ENCODE data around the gene KCNQ5. TPM values are rescaled to one million over a fixed set of nuclear protein-coding genes. Genes with fewer than 3 reads are reported as not detected.

Gene KCNQ5
- total RNA-seq, 4 donors from 2014 or later: 0.96 to 3.4 (median 1.5) TPM

DNA sequence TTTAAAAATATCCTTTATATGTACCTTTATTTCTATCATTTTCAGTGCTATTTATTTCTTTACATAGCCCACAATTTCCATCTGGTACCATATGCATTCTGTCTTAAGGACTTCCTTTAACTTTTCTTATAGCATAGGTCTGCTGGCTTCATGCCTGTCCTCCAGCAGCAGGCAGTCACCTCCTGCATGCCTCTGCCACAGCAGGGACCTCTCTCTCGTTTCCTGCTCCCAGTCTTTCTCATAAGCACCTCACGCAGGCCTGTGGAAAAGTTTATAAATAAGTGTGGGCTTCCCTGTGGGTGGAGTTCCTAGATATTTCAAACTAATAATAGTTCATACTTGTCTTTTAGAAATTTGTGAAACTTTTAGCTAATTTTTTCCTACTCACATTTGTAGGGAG, 133.9 kb downstream of the KCNQ5 start:
- 50% methylated on average over 2 of the region's 2 CpGs for WGBS, 2 donors (ENCODE audit: low coverage in 1 of 2)
- H3K4me1 ChIP-seq: peaks cover 0 to 18% (median 5%) of the 10 kb centered on the region in 3 donors

DNA sequence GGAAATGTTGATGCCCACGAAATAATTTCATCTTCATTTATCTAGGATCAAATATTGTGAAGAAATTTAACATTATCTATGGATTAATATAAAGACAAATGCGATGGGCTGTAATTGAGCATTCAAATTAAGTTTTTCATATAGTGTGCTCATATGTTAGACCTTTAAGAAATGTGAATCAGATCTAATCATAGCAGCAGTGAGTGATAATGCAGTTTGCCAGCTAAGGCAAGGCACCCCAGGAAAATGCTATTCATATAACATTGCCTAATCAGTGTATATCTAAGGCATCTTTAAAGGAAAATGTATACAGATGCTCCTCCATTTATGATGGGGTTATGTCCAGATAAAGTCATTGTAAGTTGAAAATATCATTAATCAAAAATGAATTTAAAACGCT, 135.2 kb downstream of the KCNQ5 start:
- H3K36me3 ChIP-seq: no peaks in the 10 kb centered on the region
- ATAC-seq: no peak
- H3K9me3 ChIP-seq: no peaks in the 10 kb centered on the region
- no peaks in the 10 kb centered on the region for H3K27me3 ChIP-seq
- H3K4me1 ChIP-seq: peaks cover 0 to 24% (median 5%) of the 10 kb centered on the region in 3 donors
- H3K4me3 ChIP-seq: no peak overlapping the region
- TF ChIP-seq, protein P1, sequence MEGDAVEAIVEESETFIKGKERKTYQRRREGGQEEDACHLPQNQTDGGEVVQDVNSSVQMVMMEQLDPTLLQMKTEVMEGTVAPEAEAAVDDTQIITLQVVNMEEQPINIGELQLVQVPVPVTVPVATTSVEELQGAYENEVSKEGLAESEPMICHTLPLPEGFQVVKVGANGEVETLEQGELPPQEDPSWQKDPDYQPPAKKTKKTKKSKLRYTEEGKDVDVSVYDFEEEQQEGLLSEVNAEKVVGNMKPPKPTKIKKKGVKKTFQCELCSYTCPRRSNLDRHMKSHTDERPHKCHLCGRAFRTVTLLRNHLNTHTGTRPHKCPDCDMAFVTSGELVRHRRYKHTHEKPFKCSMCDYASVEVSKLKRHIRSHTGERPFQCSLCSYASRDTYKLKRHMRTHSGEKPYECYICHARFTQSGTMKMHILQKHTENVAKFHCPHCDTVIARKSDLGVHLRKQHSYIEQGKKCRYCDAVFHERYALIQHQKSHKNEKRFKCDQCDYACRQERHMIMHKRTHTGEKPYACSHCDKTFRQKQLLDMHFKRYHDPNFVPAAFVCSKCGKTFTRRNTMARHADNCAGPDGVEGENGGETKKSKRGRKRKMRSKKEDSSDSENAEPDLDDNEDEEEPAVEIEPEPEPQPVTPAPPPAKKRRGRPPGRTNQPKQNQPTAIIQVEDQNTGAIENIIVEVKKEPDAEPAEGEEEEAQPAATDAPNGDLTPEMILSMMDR (IDR thresholded peaks at IDR 0.05): no peak
- TF ChIP-seq EP300 (IDR thresholded peaks at IDR 0.05): no peak
- TF ChIP-seq POLR2A (IDR thresholded peaks at IDR 0.05): no peak
- TF ChIP-seq POLR2AphosphoS5 (IDR thresholded peaks at IDR 0.05): no peak
- H3K27ac ChIP-seq: no peak overlapping the region
- WGBS, 2 donors (ENCODE audit: low coverage in 1 of 2): 91 to 92% methylated on average over 3 of the region's 3 CpGs

More for the DNA sequence above, 133.9 kb downstream of the KCNQ5 start:
- TF ChIP-seq POLR2AphosphoS5 (IDR thresholded peaks at IDR 0.05) (no peak), POLR2A (IDR thresholded peaks at IDR 0.05) (no peak), EP300 (IDR thresholded peaks at IDR 0.05) (no peak)
- TF ChIP-seq, protein P1 (IDR thresholded peaks at IDR 0.05): no peak
- H3K36me3 ChIP-seq: no peaks in the 10 kb centered on the region
- no peaks in the 10 kb centered on the region for H3K9me3 ChIP-seq
- ATAC-seq: no peak
- H3K4me3 ChIP-seq: no peak overlapping the region
- H3K27me3 ChIP-seq: no peaks in the 10 kb centered on the region
- no peak overlapping the region for H3K27ac ChIP-seq

DNA sequence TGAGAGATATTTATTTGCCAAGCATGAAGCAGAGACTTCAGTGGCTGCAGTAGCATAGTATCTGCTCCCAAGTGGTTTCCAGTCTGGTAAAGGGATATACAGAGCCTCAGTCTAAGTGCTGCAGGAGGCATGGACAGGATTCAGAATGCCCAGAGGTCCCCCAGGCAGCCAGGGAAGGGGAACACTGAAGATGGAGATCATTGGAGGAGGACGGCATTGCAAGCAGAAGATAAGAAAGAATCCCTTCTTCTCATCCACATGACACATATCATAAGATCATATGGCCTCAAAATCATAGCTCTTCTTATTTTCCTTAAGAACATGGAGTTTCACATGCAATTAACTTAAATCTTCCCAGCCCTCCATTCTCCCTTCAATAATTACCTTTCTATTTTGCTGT, 136.1 kb downstream of the KCNQ5 start:
- TF ChIP-seq EP300 (IDR thresholded peaks at IDR 0.05): no peak
- no peak for TF ChIP-seq POLR2AphosphoS5 (IDR thresholded peaks at IDR 0.05)
- no peak for TF ChIP-seq POLR2A (IDR thresholded peaks at IDR 0.05)
- no peak overlapping the region for H3K4me3 ChIP-seq
- peaks cover 0 to 29% (median 5%) of the 10 kb centered on the region in 3 donors for H3K4me1 ChIP-seq
- no peaks in the 10 kb centered on the region for H3K9me3 ChIP-seq
- no peaks in the 10 kb centered on the region for H3K36me3 ChIP-seq
- no peak for ATAC-seq
- WGBS, 2 donors (ENCODE audit: low coverage in 1 of 2): 88 to 100% methylated on average over 1 of the region's 1 CpG
- H3K27ac ChIP-seq: no peak overlapping the region
- no peaks in the 10 kb centered on the region for H3K27me3 ChIP-seq

DNA sequence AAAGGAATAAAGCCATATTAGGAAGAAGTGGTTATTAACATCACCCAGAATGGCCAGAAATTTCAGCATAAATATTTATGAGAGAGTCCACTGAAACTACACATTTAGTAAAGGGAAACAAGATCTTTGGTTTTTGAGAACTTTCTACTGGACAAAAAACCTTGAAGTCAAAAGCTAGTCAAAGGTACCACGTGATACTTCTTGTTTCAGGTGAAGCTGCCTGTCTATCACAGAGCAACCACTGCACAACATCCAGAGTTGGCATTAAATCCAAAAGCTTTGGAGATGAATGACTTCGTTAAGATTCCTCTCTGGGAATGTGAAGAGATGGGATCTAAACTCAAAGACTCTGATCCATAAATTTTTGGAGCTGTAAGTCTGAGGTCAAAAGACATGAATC, 137.0 kb downstream of the KCNQ5 start:
- TF ChIP-seq, protein P1 (IDR thresholded peaks at IDR 0.05): no peak
- TF ChIP-seq EP300 (IDR thresholded peaks at IDR 0.05): no peak
- no peak for TF ChIP-seq POLR2A (IDR thresholded peaks at IDR 0.05)
- TF ChIP-seq POLR2AphosphoS5 (IDR thresholded peaks at IDR 0.05): no peak
- no peak overlapping the region for H3K27ac ChIP-seq
- no peaks in the 10 kb centered on the region for H3K9me3 ChIP-seq
- peaks cover 0 to 29% (median 5%) of the 10 kb centered on the region in 3 donors for H3K4me1 ChIP-seq
- H3K27me3 ChIP-seq: no peaks in the 10 kb centered on the region
- H3K4me3 ChIP-seq: no peak overlapping the region
- no peaks in the 10 kb centered on the region for H3K36me3 ChIP-seq
- WGBS, 2 donors (ENCODE audit: low coverage in 1 of 2): 77% methylated on average over 2 of the region's 2 CpGs
- ATAC-seq: no peak

DNA sequence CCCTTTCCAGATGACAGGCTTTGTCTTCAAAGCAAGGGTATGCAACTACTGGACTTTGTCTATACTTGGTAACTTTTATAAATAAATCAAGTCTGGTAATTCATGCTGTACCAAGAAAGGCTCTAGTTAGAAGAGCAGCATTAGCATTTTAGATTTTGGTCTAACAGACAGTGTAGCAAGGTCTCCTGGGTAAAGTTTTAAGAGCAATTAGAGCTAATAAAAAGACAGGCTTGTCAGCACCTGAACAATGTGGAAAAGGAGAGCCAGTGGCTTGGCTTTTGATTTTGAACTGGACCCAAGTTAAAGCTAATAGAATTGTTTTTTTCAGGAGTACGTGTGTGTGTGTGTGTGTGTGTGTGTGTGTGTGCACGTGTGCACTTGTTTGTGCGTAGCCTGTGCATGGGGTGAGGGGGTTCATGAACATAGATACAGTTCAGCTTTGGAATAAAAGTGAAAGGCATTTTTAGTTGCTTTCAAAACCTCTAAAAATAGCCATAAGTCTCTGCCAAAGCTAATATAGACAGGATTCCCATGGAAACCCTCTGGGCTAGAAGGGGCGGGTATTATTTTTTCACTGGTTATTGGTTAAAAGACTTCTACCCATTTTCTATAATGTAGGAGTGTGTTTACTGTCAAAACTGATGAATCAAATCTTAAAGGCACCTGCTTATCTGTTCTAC, 138.4 kb downstream of the KCNQ5 start:
- Histone ChIP-seq H3K9me3 (no peaks in the 10 kb centered on the region), H3K4me1 (peaks cover 0 to 29% (median 5%) of the 10 kb centered on the region in 3 donors), H3K36me3 (no peaks in the 10 kb centered on the region), H3K27ac (no peak overlapping the region), H3K27me3 (no peaks in the 10 kb centered on the region), H3K4me3 (no peak overlapping the region)
- ATAC-seq: no peak
- WGBS, 2 donors (ENCODE audit: low coverage in 1 of 2): 17 to 23% methylated on average over 4 of the region's 4 CpGs
- no peak for TF ChIP-seq POLR2AphosphoS5 (IDR thresholded peaks at IDR 0.05)
- TF ChIP-seq, protein P1 (IDR thresholded peaks at IDR 0.05): no peak
- no peak for TF ChIP-seq EP300 (IDR thresholded peaks at IDR 0.05)
- no peak for TF ChIP-seq POLR2A (IDR thresholded peaks at IDR 0.05)
